Measurements from ENCODE around the gene PTPRN2. TPM values are rescaled to one million over a fixed set of nuclear protein-coding genes. Genes with fewer than 3 reads are reported as not detected.

PTPRN2 gene
- total RNA-seq, 1 experiment from 2014 or later, result 2.1 TPM

DNA sequence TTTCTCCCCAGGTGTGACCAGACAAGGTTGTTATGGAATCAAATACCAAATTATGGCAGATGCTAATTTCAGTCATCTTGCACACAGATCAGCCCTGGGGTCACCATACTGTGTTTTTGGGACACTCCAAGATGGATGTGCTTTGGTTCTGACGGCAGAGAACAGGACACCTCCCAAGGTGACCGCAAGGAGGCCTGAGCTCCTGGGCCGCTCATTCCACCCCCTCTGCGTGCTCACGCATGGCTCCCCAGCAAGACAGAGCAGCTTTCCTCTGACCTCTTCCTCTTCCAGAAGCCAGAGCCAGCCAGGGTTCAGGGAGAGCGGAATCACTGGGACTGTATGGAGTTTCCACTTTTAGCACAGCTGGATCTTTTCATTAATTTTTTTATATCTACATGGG lies 848.0 kb downstream of the PTPRN2 start (continued):
- TF ChIP-seq, protein P1, sequence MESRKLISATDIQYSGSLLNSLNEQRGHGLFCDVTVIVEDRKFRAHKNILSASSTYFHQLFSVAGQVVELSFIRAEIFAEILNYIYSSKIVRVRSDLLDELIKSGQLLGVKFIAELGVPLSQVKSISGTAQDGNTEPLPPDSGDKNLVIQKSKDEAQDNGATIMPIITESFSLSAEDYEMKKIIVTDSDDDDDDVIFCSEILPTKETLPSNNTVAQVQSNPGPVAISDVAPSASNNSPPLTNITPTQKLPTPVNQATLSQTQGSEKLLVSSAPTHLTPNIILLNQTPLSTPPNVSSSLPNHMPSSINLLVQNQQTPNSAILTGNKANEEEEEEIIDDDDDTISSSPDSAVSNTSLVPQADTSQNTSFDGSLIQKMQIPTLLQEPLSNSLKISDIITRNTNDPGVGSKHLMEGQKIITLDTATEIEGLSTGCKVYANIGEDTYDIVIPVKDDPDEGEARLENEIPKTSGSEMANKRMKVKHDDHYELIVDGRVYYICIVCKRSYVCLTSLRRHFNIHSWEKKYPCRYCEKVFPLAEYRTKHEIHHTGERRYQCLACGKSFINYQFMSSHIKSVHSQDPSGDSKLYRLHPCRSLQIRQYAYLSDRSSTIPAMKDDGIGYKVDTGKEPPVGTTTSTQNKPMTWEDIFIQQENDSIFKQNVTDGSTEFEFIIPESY (IDR thresholded peaks at IDR 0.05; ENCODE audit: extremely low read depth, insufficient replicate concordance, low read length), result no peak

DNA sequence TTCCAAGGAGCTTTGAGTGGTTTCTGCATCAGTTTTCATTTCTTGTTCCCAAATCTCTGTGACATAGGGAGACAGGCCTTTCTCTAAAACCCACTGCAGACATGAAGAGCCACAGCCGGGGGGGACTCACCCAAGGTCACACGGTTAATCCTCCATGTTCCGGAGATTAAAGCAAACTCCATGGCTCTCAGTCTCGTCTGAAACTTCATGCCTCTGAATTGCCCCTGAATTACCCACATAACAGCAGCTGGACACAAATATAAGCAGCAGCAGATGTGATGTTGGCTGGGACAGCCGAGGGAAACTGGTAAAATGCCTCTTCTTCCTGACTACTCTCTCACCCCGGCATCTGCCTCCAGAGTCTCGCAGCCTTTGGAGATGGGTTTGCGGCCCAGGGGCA lies 848.6 kb downstream of the PTPRN2 start:
- Histone ChIP-seq H3K79me2 (ENCODE audit: insufficient read depth, low read length) (no peaks in the 10 kb centered on the region), H3K27me3 (ENCODE audit: insufficient read depth, low read length) (peaks cover 27% of the 10 kb centered on the region; the same call in 1 of the 2 replicates), H3K4me1 (ENCODE audit: control insufficient read depth in 1 of 2, insufficient read depth in 2 of 2, low read length in 2 of 2) (no peaks in the 10 kb centered on the region), H3K9me3 (ENCODE audit: control insufficient read depth in 1 of 2, insufficient read depth in 1 of 2, low read depth in 1 of 2, low read length in 2 of 2) (no peaks in the 10 kb centered on the region), H3K9ac (ENCODE audit: low read length) (no peak overlapping the region), H2AFZ (ENCODE audit: low read depth, low read length, poor library complexity, severe bottlenecking) (no peak overlapping the region), H4K20me1 (ENCODE audit: insufficient read depth) (no peaks in the 10 kb centered on the region), H3K9me2 (ENCODE audit: insufficient read depth) (no peaks in the 10 kb centered on the region), H3K4me3 (replicated peaks in 1 of 2; ENCODE audit: low read depth in 1 of 2, low read length in 2 of 2) (no peak overlapping the region), H3K36me3 (ENCODE audit: control insufficient read depth in 1 of 2, insufficient read depth in 2 of 2, low read length in 2 of 2) (no peaks in the 10 kb centered on the region), H3K4me2 (ENCODE audit: low read length) (no peak overlapping the region), H3K27ac (ENCODE audit: low read depth, low read length) (no peak overlapping the region)
- ChIA-PET CTCF (no interaction called here), POLR2A (no interaction called here), RAD21 (ENCODE audit: low non-redundant PET in 1 of 2, low total read pairs in 2 of 2, uncharacterized antibody in 2 of 2, unreplicated experiment in 2 of 2) (no interaction called here)
- TF ChIP-seq TCF7L2 (IDR thresholded peaks at IDR 0.05; ENCODE audit: borderline replicate concordance, extremely low read depth, insufficient read depth, insufficient read length) (no peak), ELF1 (IDR thresholded peaks at IDR 0.05; ENCODE audit: borderline replicate concordance, low read depth) (no peak), SIN3A (IDR thresholded peaks at IDR 0.05; ENCODE audit: low read depth) (no peak)
- TF ChIP-seq, protein P2, sequence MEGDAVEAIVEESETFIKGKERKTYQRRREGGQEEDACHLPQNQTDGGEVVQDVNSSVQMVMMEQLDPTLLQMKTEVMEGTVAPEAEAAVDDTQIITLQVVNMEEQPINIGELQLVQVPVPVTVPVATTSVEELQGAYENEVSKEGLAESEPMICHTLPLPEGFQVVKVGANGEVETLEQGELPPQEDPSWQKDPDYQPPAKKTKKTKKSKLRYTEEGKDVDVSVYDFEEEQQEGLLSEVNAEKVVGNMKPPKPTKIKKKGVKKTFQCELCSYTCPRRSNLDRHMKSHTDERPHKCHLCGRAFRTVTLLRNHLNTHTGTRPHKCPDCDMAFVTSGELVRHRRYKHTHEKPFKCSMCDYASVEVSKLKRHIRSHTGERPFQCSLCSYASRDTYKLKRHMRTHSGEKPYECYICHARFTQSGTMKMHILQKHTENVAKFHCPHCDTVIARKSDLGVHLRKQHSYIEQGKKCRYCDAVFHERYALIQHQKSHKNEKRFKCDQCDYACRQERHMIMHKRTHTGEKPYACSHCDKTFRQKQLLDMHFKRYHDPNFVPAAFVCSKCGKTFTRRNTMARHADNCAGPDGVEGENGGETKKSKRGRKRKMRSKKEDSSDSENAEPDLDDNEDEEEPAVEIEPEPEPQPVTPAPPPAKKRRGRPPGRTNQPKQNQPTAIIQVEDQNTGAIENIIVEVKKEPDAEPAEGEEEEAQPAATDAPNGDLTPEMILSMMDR (IDR thresholded peaks at IDR 0.05 in 2 of 3, conservative IDR thresholded peaks at IDR 0.05 in 1 of 3; ENCODE audit: borderline replicate concordance in 1 of 3, insufficient read depth in 1 of 3, low read depth in 2 of 3, low read length in 2 of 3), result no peak
- TF ChIP-seq, protein P1 (IDR thresholded peaks at IDR 0.05; ENCODE audit: extremely low read depth, insufficient replicate concordance, low read length), result no peak
- intact Hi-C loops (cut with micrococcal nuclease), result no loop called here
- ATAC-seq (no peak), DNase-seq (ENCODE audit: low read depth, low spot score) (no peak)
- BruUV-seq (replicated peaks), result no TSS peak
